GM23338 (cell line): ENCODE results near the gene CYFIP2. TPM values are rescaled to one million over a fixed set of nuclear protein-coding genes. Genes with fewer than 3 reads are reported as not detected.

ENCODE experiments used
- ATAC-seq: fragments of 200-7000 bp; cut with Tn5 transposase; 3 replicates; pipeline ENCODE4 v1.9.1; 2020
- DNase-seq: peaks from one replicate; pipeline ENCODE4 v3.0.0-alpha.2; 2015; ENCODE audit warnings: low spot score
- H2AFZ ChIP-seq: fragments of 200-600 bp; sonication (generic); 2 replicates; pipeline ENCODE4 v1.8.0; 2016; ENCODE audit warnings: antibody characterized with exemption, mild to moderate bottlenecking, moderate library complexity
- H3F3A ChIP-seq: fragments of 200-600 bp; sonication (generic); replicated peaks from 2 replicates; pipeline ENCODE4 v1.8.0; 2017; ENCODE audit warnings: antibody characterized with exemption, mixed run types, low read depth
- H3K27ac ChIP-seq: fragments of 200-600 bp; sonication (generic); 2 replicates; pipeline ENCODE4 v1.6.1; 2016; ENCODE audit warnings: low read depth
- H3K27me3 ChIP-seq: fragments of 200-600 bp; sonication (generic); 2 replicates; pipeline ENCODE4 v1.8.0; 2016; ENCODE audit warnings: mild to moderate bottlenecking, mixed run types, moderate library complexity; ENCODE audit not compliant: insufficient read depth
- H3K36me3 ChIP-seq: fragments of 200-600 bp; sonication (generic); 2 replicates; pipeline ENCODE4 v1.8.0; 2016; ENCODE audit warnings: mild to moderate bottlenecking; ENCODE audit not compliant: insufficient read depth
- H3K4me1 ChIP-seq: fragments of 200-600 bp; sonication (generic); 2 replicates; pipeline ENCODE4 v1.8.0; 2016; ENCODE audit warnings: mild to moderate bottlenecking, moderate library complexity; ENCODE audit not compliant: insufficient read depth
- H3K4me2 ChIP-seq: fragments of 200-600 bp; sonication (generic); 2 replicates; pipeline ENCODE4 v1.7.1; 2017; ENCODE audit warnings: mixed run types
- H3K4me3 ChIP-seq: fragments of 200-600 bp; sonication (generic); 2 replicates; pipeline ENCODE4 v1.6.1; 2016; ENCODE audit warnings: mixed run types
- H3K79me2 ChIP-seq: fragments of 200-600 bp; sonication (generic); replicated peaks from 2 replicates; pipeline ENCODE4 v1.8.0; 2017; ENCODE audit warnings: mild to moderate bottlenecking; ENCODE audit not compliant: insufficient read depth
- H3K9me2 ChIP-seq: fragments of 200-600 bp; sonication (generic); 2 replicates; pipeline ENCODE4 v1.8.0; 2017; ENCODE audit not compliant: insufficient read depth
- H4K20me1 ChIP-seq: fragments of 200-600 bp; sonication (generic); replicated peaks from 2 replicates; pipeline ENCODE4 v1.8.0; 2017; ENCODE audit warnings: mild to moderate bottlenecking; ENCODE audit not compliant: insufficient read depth
- H3K27ac Mint-ChIP-seq: 2 replicates; pipeline ENCODE4 v1.8.0; 2020; ENCODE audit warnings: inconsistent platforms, mild to moderate bottlenecking, moderate library complexity, mixed read lengths
- H3K27me3 Mint-ChIP-seq: 3 replicates; pipeline ENCODE4 v1.8.0; 2022; ENCODE audit warnings: low read depth, mild to moderate bottlenecking, moderate library complexity, mixed read lengths, inconsistent platforms; ENCODE audit not compliant: insufficient read depth, poor library complexity
- H3K36me3 Mint-ChIP-seq: 3 replicates; pipeline ENCODE4 v1.8.0; 2021; ENCODE audit warnings: low read depth, mild to moderate bottlenecking, inconsistent platforms, moderate library complexity, mixed read lengths
- H3K4me1 Mint-ChIP-seq: 3 replicates; pipeline ENCODE4 v1.8.0; 2020; ENCODE audit warnings: mild to moderate bottlenecking, inconsistent platforms, mixed read lengths
- H3K4me3 Mint-ChIP-seq: 3 replicates; pipeline ENCODE4 v1.8.0; 2021; ENCODE audit warnings: moderate library complexity, mild to moderate bottlenecking, inconsistent platforms, mixed read lengths
- H3K9me3 Mint-ChIP-seq: 3 replicates; pipeline ENCODE4 v1.8.0; 2020; ENCODE audit warnings: moderate library complexity, mild to moderate bottlenecking, inconsistent platforms, mixed read lengths
- CREB1 ChIP-seq: fragments of 250-450 bp; sonication (Bioruptor Pico); IDR thresholded peaks from 2 replicates; pipeline ENCODE4 v1.5.0; 2020; ENCODE audit warnings: low read depth, mild to moderate bottlenecking, moderate library complexity
- CTCF ChIP-seq, 2 experiments: fragments of 200-600 bp in 1 of 2; sonication (generic) in 1 of 2; conservative IDR thresholded peaks; 2 replicates each; pipeline versions ENCODE4 v1.5.1 to v1.6.1; 2016 to 2017; ENCODE audit warnings: antibody characterized with exemption in 2 of 2, low read depth in 2 of 2, mild to moderate bottlenecking in 2 of 2, moderate library complexity in 1 of 2
- ETS1 ChIP-seq: IDR thresholded peaks from 2 replicates; pipeline ENCODE4 v1.6.1; 2016; ENCODE audit warnings: antibody characterized with exemption
- EZH2 ChIP-seq: fragments of 200-600 bp; sonication (generic); IDR thresholded peaks from one replicate; pipeline ENCODE4 v1.8.0; 2017; ENCODE audit warnings: antibody characterized with exemption, mild to moderate bottlenecking, low read depth; ENCODE audit not compliant: unreplicated experiment
- JUNB ChIP-seq: IDR thresholded peaks from one replicate; pipeline ENCODE4 v1.6.1; 2016; ENCODE audit warnings: antibody characterized with exemption; ENCODE audit not compliant: unreplicated experiment
- NANOG ChIP-seq: IDR thresholded peaks from 2 replicates; pipeline ENCODE4 v1.6.1; 2016; ENCODE audit warnings: antibody characterized with exemption, borderline replicate concordance
- POLR2AphosphoS5 ChIP-seq: IDR thresholded peaks from 2 replicates; pipeline ENCODE4 v1.6.1; 2016; ENCODE audit warnings: antibody characterized with exemption, low read depth
- ZNF114 ChIP-seq: fragments of 250-450 bp; sonication (Bioruptor Pico); IDR thresholded peaks from 2 replicates; pipeline ENCODE4 v1.5.0; 2020; ENCODE audit warnings: mild to moderate bottlenecking, moderate library complexity
- polyA plus RNA-seq: library from polyadenylated mRNA; unstranded; fragments of >200 nt; fragmentation: Nextera tagmentation; extraction: Ambion mirVana; gene quantifications from 2 replicates; pipeline ENCODE4 v1.2.1, GENCODE V29; 2016
- total RNA-seq: library from RNA; depleted of rRNA; stranded (reverse); fragments of >200 nt; shearing (Covaris generic); gene quantifications from 2 replicates; pipeline ENCODE4 v1.2.3, GENCODE V29; 2014
- TF ChIP-seq, protein P1 (sequence below): fragments of 250-450 bp; sonication (Bioruptor Pico); IDR thresholded peaks from 2 replicates; pipeline ENCODE4 v1.5.0; 2020; ENCODE audit warnings: mild to moderate bottlenecking, moderate library complexity

Gene CYFIP2
- total and polyA plus RNA-seq, 2 experiments from 2014 or later = 54.1 to 98.4 TPM

GRCh38 chr5:157263496-157264090 is 2.3 kb upstream of the CYFIP2 start:
- Mint-ChIP-seq H3K36me3 (no peaks in the 10 kb centered on the region), H3K4me3 (no peak overlapping the region; the same call in 2 of the 3 replicates), H3K27me3 (peaks cover 13% of the 10 kb centered on the region), H3K4me1 (peaks cover 29% of the 10 kb centered on the region), H3K9me3 (no peaks in the 10 kb centered on the region), H3K27ac (no peak overlapping the region)
- Histone ChIP-seq H3K36me3 (no peaks in the 10 kb centered on the region; the same call in 1 of the 2 replicates), H3K79me2 (peaks cover 18% of the 10 kb centered on the region), H3K4me2 (0 out of 2 replicates have a peak overlapping the region, but pooled peaks have one; percentile 7), H4K20me1 (no peaks in the 10 kb centered on the region; the same call in 1 of the 2 replicates), H3K4me1 (peaks cover 21% of the 10 kb centered on the region), H2AFZ (no peak overlapping the region), H3K4me3 (no peak overlapping the region), H3K9me2 (no peaks in the 10 kb centered on the region), H3F3A (no peaks in the 10 kb centered on the region), H3K27me3 (no peaks in the 10 kb centered on the region), H3K27ac (no peak overlapping the region)
- no peak for TF ChIP-seq ZNF114 (CRISPR knock-in tag)
- no peak for TF ChIP-seq CREB1 (CRISPR knock-in tag)
- peak in 1 of 2 experiments; percentile 31; a peak in 2 of 4 replicates for TF ChIP-seq CTCF (conservative IDR thresholded peaks at IDR 0.05; ENCODE audit: low read depth in 2 of 2)
- no peak for TF ChIP-seq JUNB
- no peak for TF ChIP-seq EZH2
- no peak for TF ChIP-seq POLR2AphosphoS5
- no peak for TF ChIP-seq ETS1
- no peak for TF ChIP-seq NANOG
- DNase-seq (peak; percentile 20), ATAC-seq (no peak)

DNA sequence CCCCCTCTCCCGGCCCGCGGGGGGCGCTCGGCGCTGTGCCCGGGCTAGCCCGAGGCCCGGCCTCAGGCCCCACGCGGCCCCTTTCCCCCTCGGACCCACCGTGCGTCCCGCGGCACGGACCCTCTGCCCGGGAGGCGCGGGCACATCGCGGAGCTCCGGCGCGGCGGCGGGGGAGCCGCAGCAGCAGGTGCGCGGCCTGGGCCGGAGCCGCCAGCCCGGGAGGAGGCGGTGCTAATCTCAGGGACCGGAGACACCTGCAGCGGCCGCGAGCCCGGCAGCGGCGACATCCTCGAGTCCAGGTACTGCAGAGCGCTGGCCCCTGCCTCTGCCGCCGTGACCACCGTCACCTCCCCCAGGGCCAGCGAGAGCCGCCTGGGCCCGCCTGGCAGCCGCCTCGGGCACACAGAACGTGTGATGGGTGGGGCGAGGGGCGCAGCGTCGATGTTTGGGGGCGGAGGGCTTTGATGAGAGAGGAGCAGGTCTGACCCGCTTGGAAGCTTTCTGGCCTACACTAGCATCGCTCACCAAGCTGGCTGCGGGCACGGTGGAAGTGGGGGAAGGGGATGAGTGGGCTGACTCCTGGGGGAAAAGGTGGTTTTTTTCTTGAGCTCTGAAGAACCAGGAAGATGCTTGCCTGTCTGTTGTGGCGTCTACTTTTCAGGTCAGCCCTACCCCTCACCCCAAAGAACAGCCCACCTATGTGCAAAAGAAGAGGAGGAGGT is 524 bp downstream of the CYFIP2 start:
- H3K9me2 ChIP-seq = no peaks in the 10 kb centered on the region
- Mint-ChIP-seq H3K27ac (no peak overlapping the region), H3K36me3 (no peaks in the 10 kb centered on the region), H3K4me3 (peak overlapping the region; percentile 82), H3K27me3 (peaks cover 13% of the 10 kb centered on the region), H3K4me1 (peaks cover 44% of the 10 kb centered on the region), H3K9me3 (no peaks in the 10 kb centered on the region)
- no peaks in the 10 kb centered on the region for H3K27me3 ChIP-seq
- peaks cover 1% of the 10 kb centered on the region; the same call in 1 of the 2 replicates for H4K20me1 ChIP-seq
- H2AFZ ChIP-seq = no peak overlapping the region
- H3K4me2 ChIP-seq = peak overlapping the region; percentile 87
- peak; percentile 62 for ATAC-seq
- H3K4me1 ChIP-seq = peaks cover 33% of the 10 kb centered on the region
- no peaks in the 10 kb centered on the region; the same call in 1 of the 2 replicates for H3K36me3 ChIP-seq
- H3K4me3 ChIP-seq = peak overlapping the region; percentile 78
- H3F3A ChIP-seq = no peaks in the 10 kb centered on the region
- H3K79me2 ChIP-seq = peaks cover 45% of the 10 kb centered on the region
- peak; percentile 71 for DNase-seq
- H3K27ac ChIP-seq = peak overlapping the region; percentile 45; the same call in 1 of the 2 replicates
- TF ChIP-seq, protein P1, sequence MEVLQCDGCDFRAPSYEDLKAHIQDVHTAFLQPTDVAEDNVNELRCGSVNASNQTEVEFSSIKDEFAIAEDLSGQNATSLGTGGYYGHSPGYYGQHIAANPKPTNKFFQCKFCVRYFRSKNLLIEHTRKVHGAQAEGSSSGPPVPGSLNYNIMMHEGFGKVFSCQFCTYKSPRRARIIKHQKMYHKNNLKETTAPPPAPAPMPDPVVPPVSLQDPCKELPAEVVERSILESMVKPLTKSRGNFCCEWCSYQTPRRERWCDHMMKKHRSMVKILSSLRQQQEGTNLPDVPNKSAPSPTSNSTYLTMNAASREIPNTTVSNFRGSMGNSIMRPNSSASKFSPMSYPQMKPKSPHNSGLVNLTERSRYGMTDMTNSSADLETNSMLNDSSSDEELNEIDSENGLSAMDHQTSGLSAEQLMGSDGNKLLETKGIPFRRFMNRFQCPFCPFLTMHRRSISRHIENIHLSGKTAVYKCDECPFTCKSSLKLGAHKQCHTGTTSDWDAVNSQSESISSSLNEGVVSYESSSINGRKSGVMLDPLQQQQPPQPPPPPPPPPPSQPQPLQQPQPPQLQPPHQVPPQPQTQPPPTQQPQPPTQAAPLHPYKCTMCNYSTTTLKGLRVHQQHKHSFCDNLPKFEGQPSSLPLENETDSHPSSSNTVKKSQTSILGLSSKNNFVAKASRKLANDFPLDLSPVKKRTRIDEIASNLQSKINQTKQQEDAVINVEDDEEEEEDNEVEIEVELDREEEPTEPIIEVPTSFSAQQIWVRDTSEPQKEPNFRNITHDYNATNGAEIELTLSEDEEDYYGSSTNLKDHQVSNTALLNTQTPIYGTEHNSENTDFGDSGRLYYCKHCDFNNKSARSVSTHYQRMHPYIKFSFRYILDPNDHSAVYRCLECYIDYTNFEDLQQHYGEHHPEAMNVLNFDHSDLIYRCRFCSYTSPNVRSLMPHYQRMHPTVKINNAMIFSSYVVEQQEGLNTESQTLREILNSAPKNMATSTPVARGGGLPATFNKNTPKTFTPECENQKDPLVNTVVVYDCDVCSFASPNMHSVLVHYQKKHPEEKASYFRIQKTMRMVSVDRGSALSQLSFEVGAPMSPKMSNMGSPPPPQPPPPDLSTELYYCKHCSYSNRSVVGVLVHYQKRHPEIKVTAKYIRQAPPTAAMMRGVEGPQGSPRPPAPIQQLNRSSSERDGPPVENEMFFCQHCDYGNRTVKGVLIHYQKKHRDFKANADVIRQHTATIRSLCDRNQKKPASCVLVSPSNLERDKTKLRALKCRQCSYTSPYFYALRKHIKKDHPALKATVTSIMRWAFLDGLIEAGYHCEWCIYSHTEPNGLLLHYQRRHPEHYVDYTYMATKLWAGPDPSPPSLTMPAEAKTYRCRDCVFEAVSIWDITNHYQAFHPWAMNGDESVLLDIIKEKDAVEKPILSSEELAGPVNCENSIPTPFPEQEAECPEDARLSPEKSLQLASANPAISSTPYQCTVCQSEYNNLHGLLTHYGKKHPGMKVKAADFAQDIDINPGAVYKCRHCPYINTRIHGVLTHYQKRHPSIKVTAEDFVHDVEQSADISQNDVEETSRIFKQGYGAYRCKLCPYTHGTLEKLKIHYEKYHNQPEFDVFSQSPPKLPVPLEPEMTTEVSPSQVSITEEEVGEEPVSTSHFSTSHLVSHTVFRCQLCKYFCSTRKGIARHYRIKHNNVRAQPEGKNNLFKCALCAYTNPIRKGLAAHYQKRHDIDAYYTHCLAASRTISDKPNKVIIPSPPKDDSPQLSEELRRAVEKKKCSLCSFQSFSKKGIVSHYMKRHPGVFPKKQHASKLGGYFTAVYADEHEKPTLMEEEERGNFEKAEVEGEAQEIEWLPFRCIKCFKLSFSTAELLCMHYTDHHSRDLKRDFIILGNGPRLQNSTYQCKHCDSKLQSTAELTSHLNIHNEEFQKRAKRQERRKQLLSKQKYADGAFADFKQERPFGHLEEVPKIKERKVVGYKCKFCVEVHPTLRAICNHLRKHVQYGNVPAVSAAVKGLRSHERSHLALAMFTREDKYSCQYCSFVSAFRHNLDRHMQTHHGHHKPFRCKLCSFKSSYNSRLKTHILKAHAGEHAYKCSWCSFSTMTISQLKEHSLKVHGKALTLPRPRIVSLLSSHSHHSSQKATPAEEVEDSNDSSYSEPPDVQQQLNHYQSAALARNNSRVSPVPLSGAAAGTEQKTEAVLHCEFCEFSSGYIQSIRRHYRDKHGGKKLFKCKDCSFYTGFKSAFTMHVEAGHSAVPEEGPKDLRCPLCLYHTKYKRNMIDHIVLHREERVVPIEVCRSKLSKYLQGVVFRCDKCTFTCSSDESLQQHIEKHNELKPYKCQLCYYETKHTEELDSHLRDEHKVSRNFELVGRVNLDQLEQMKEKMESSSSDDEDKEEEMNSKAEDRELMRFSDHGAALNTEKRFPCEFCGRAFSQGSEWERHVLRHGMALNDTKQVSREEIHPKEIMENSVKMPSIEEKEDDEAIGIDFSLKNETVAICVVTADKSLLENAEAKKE (CRISPR knock-in tag) = no peak
